KMS-11 (cell line): Measurements from ENCODE around the gene HNRNPUL1.
A peak's percentile ranks its signal among the peaks of the same experiment; 100 is the strongest.

ENCODE experiments used
- H2AFZ ChIP-seq: fragments of 200-600 bp; sonication (generic); 2 replicates; pipeline ENCODE4 v1.6.1; 2016; ENCODE audit warnings: antibody characterized with exemption, mixed run types, low read depth
- H3K27ac ChIP-seq: fragments of 200-600 bp; sonication (generic); 2 replicates; pipeline ENCODE4 v1.6.1; 2016; ENCODE audit warnings: mild to moderate bottlenecking, mixed run types
- H3K27me3 ChIP-seq: fragments of 200-600 bp; sonication (generic); 2 replicates; pipeline ENCODE4 v1.6.1; 2017; ENCODE audit warnings: mild to moderate bottlenecking, low read depth, mixed run types, moderate library complexity; ENCODE audit not compliant: insufficient read depth
- H3K36me3 ChIP-seq: fragments of 200-600 bp; sonication (generic); 2 replicates; pipeline ENCODE4 v1.6.1; 2017; ENCODE audit warnings: mild to moderate bottlenecking, mixed run types; ENCODE audit not compliant: insufficient read depth
- H3K4me1 ChIP-seq: fragments of 200-600 bp; sonication (generic); 2 replicates; pipeline ENCODE4 v1.6.1; 2016; ENCODE audit warnings: mild to moderate bottlenecking, low read depth, mixed run types; ENCODE audit not compliant: poor library complexity, severe bottlenecking
- H3K4me2 ChIP-seq: fragments of 200-600 bp; sonication (generic); 2 replicates; pipeline ENCODE4 v1.7.0; 2016; ENCODE audit warnings: mild to moderate bottlenecking, mixed run types
- H3K4me3 ChIP-seq: fragments of 200-600 bp; sonication (generic); IDR thresholded peaks from 2 replicates; pipeline ENCODE4 v1.6.1; 2017; ENCODE audit warnings: low read depth, low read length, mixed read lengths; ENCODE audit not compliant: insufficient read depth
- H3K79me2 ChIP-seq: fragments of 200-600 bp; sonication (generic); 2 replicates; pipeline ENCODE4 v1.6.1; 2016; ENCODE audit warnings: low read depth, mixed run types; ENCODE audit not compliant: insufficient read depth
- H3K9ac ChIP-seq: fragments of 200-600 bp; sonication (generic); 2 replicates; pipeline ENCODE4 v1.6.1; 2016; ENCODE audit warnings: mild to moderate bottlenecking, mixed run types
- H4K20me1 ChIP-seq: fragments of 200-600 bp; sonication (generic); 2 replicates; pipeline ENCODE4 v1.6.1; 2016; ENCODE audit warnings: mild to moderate bottlenecking, mixed run types; ENCODE audit not compliant: insufficient read depth
- TF ChIP-seq, protein P1 (sequence below): fragments of 200-600 bp; sonication (generic); conservative IDR thresholded peaks from 2 replicates; pipeline ENCODE4 v1.6.1; 2017; ENCODE audit warnings: low read depth, mild to moderate bottlenecking, antibody characterized with exemption, low read length, moderate library complexity, mixed read lengths

HNRNPUL1 gene

DNA sequence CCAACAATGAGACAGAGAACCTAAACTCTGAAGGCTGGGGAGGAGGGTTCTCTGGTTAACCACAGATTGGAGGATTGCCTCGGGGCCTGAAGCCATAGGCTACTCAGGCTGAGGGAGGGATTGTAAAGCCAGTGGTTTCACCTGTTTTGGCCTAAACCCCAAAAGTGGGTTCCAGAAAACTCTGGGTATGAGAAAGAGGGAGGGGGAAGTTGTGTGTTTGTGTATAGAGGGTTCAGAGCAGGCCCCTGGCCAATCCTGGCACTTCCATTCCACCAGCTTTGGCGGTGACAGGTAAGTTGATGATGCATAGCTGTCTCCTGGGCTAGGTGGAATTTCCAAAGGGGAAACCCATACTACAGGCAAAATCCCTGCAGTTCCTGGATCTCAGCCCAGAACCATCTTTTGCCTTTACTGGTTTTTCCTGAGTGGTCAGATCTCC, 32.3 kb downstream of the HNRNPUL1 start:
- TF ChIP-seq, protein P1, sequence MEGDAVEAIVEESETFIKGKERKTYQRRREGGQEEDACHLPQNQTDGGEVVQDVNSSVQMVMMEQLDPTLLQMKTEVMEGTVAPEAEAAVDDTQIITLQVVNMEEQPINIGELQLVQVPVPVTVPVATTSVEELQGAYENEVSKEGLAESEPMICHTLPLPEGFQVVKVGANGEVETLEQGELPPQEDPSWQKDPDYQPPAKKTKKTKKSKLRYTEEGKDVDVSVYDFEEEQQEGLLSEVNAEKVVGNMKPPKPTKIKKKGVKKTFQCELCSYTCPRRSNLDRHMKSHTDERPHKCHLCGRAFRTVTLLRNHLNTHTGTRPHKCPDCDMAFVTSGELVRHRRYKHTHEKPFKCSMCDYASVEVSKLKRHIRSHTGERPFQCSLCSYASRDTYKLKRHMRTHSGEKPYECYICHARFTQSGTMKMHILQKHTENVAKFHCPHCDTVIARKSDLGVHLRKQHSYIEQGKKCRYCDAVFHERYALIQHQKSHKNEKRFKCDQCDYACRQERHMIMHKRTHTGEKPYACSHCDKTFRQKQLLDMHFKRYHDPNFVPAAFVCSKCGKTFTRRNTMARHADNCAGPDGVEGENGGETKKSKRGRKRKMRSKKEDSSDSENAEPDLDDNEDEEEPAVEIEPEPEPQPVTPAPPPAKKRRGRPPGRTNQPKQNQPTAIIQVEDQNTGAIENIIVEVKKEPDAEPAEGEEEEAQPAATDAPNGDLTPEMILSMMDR = no peak
- Histone ChIP-seq H4K20me1 (peaks cover 6% of the 10 kb centered on the region; the same call in 1 of the 2 replicates), H3K4me2 (peak overlapping the region; percentile 72), H3K27ac (peak overlapping the region; percentile 90), H3K79me2 (peaks cover 9% of the 10 kb centered on the region; the same call in 1 of the 2 replicates), H3K4me1 (peaks cover 80% of the 10 kb centered on the region), H3K9ac (no peak overlapping the region), H2AFZ (no peak overlapping the region), H3K27me3 (no peaks in the 10 kb centered on the region; the same call in 1 of the 2 replicates), H3K36me3 (peaks cover 27% of the 10 kb centered on the region; the same call in 1 of the 2 replicates), H3K4me3 (no peak overlapping the region)

DNA sequence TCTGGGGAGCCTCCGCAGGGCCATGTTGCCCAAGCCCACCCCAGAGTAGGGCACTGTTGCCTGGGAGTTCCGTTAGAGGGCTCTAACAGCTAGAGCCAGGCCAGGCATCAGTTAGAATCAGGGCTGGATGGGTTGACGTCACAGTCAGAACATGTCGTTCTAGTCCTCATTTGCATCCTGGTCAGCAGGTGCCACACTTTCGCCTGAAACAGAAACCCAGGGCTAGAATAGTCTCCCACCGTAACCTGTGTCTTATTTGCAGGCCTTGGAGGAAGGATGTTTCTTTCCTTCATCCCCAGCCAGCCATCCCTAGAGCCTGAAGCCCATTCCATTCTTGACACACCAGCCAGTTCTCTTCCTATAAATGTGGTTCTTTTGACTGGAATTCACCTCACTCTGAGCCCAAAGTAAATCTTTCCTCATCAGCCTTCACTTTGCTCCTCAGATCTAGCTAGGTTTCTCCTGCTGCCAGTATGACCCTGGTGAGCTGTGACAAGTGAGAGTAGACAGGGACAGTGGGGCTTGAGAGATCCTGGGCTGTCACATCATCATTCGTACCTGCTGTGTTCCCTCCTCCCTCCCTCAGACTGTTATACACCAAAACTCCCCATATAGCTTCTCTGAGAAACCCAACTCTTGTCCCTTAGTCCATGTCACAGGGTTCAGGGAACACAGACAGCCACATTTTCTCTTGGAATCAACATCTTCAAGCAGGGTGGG, 33.6 kb downstream of the HNRNPUL1 start:
- H3K36me3 ChIP-seq = peaks cover 16% of the 10 kb centered on the region; the same call in 1 of the 2 replicates
- H3K4me2 ChIP-seq = peak overlapping the region; percentile 72
- peak overlapping the region; percentile 90 for H3K27ac ChIP-seq

DNA sequence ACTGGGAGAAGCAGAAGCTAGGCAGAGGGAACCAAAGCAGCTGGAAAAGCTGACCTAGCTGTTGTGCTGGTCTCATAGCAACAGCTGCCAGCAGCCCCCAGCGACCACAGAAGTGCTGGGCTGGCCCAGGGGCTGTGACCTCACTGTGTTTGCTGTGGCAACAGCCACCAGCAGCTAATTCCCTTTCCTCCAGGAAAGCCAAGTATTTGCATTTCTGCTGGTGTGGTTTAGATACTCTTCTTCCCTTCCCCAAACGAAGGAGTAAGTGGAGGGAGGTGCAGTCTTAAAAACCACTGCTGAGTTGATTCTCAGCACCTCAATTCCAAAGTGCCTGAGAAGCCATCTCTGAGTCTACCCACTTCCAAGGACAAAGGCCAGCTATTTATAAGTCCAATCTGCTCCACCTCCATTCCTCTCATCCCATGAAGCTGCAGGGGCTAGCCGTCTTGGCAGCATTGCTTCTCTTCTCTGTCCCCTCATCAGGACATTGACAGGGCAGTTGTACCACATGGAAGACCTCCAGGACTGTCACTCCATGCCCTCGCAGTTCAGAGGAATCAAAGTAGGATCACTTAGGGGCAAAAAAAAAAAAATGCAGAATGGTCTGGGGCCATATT, 34.3 kb downstream of the HNRNPUL1 start:
- Histone ChIP-seq H3K9ac (peak overlapping the region; percentile 71), H3K79me2 (peaks cover 9% of the 10 kb centered on the region; the same call in 1 of the 2 replicates), H4K20me1 (peaks cover 6% of the 10 kb centered on the region; the same call in 1 of the 2 replicates), H2AFZ (no peak overlapping the region), H3K27me3 (no peaks in the 10 kb centered on the region; the same call in 1 of the 2 replicates), H3K4me2 (peak overlapping the region; percentile 72), H3K27ac (peak overlapping the region; percentile 90), H3K4me3 (no peak overlapping the region), H3K36me3 (peaks cover 12% of the 10 kb centered on the region; the same call in 1 of the 2 replicates), H3K4me1 (peaks cover 71% of the 10 kb centered on the region)
- TF ChIP-seq, protein P1 = no peak

More for the DNA sequence above, 33.6 kb downstream of the HNRNPUL1 start:
- Histone ChIP-seq H4K20me1 (peaks cover 6% of the 10 kb centered on the region; the same call in 1 of the 2 replicates), H3K79me2 (peaks cover 9% of the 10 kb centered on the region; the same call in 1 of the 2 replicates), H3K4me3 (no peak overlapping the region), H3K9ac (peak overlapping the region; percentile 71), H3K4me1 (peaks cover 78% of the 10 kb centered on the region), H3K27me3 (no peaks in the 10 kb centered on the region; the same call in 1 of the 2 replicates), H2AFZ (no peak overlapping the region)
- TF ChIP-seq, protein P1 = no peak

DNA sequence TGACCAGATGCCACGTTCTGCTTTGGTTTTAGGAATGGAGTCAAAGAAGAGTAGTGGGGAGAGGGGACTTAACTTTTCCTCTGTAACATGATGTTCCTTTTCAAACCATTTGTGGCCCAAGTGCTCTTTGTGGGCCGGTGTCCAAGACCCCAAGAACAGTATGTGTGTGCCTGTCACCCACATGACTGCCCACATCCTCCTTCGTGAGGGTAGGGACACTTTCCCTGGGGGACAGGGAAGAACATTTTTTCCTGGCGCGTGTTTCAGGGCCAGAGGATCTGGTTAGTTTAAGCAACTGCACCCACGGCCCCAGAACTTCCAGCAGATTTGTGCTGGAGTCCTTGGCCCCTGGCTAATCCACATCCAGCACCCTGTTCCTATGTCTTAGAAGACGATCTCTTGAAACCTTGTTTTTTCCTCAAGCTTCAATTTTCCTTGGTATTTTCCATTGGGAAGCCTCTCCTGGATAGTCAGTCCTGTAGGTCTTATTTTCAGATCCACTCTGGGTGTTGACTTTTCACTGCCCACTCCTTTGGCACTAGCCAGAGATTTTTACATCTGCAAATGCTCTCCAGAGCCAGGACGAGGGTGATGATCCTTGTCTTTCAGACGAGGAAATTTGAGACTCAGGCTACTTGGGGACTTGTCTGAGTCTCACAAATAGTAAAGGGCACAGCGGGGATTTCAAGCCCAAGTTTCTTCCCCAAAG, 35.0 kb downstream of the HNRNPUL1 start:
- peaks cover 12% of the 10 kb centered on the region; the same call in 1 of the 2 replicates for H3K36me3 ChIP-seq
- H4K20me1 ChIP-seq = peaks cover 6% of the 10 kb centered on the region; the same call in 1 of the 2 replicates
- H3K4me3 ChIP-seq = no peak overlapping the region
- no peaks in the 10 kb centered on the region for H3K27me3 ChIP-seq
- H3K27ac ChIP-seq = peak overlapping the region; percentile 90
- no peak overlapping the region for H2AFZ ChIP-seq
- H3K4me1 ChIP-seq = peaks cover 64% of the 10 kb centered on the region
- TF ChIP-seq, protein P1 = no peak
- peak overlapping the region; percentile 72 for H3K4me2 ChIP-seq
- H3K79me2 ChIP-seq = peaks cover 9% of the 10 kb centered on the region; the same call in 1 of the 2 replicates
- H3K9ac ChIP-seq = peak overlapping the region; percentile 71; the same call in 1 of the 2 replicates
